Mesothelial cell of epicardium (in vitro differentiated cells): ENCODE results near the gene STRIP2. TPM values are rescaled to one million over a fixed set of nuclear protein-coding genes. Genes with fewer than 3 reads are reported as not detected.
"Not testable (repeated sequence)": the region's sequence is repeated elsewhere in the genome, so short reads cannot be mapped to it uniquely, and the experiment has no call there.

Experiments used
- DNase-seq, 2 experiments: peaks; one replicate each; pipeline ENCODE4 v3.0.0; 2021; ENCODE audit warnings: low spot score in 2 of 2; ENCODE audit not compliant: unreplicated experiment in 2 of 2
- H3K27ac Mint-ChIP-seq: 2 replicates; pipeline ENCODE4 v1.8.0; 2021; ENCODE audit warnings: mixed read lengths
- H3K27me3 Mint-ChIP-seq: 2 replicates; pipeline ENCODE4 v1.8.0; 2021; ENCODE audit warnings: low read depth, mixed read lengths
- H3K36me3 Mint-ChIP-seq: 2 replicates; pipeline ENCODE4 v1.8.0; 2021; ENCODE audit warnings: mixed read lengths
- H3K4me1 Mint-ChIP-seq: 2 replicates; pipeline ENCODE4 v1.8.0; 2021; ENCODE audit warnings: mixed read lengths
- H3K4me3 Mint-ChIP-seq: 2 replicates; pipeline ENCODE4 v1.8.0; 2021; ENCODE audit warnings: mild to moderate bottlenecking, moderate library complexity, mixed read lengths
- H3K9me3 Mint-ChIP-seq: 2 replicates; pipeline ENCODE4 v1.8.0; 2021; ENCODE audit warnings: mixed read lengths
- total RNA-seq: library from RNA; stranded (reverse); gene quantifications from 3 replicates; pipeline ENCODE4 v1.2.1, GENCODE V29; 2021
- TF ChIP-seq, protein P1 (sequence below): fragments of 200-600 bp; sonication (generic); IDR thresholded peaks from one replicate; pipeline ENCODE4 v1.5.0; 2021; ENCODE audit warnings: antibody characterized with exemption; ENCODE audit not compliant: unreplicated experiment

Gene STRIP2
- total RNA-seq, 1 donor from 2014 or later = 1.8 TPM

DNA sequence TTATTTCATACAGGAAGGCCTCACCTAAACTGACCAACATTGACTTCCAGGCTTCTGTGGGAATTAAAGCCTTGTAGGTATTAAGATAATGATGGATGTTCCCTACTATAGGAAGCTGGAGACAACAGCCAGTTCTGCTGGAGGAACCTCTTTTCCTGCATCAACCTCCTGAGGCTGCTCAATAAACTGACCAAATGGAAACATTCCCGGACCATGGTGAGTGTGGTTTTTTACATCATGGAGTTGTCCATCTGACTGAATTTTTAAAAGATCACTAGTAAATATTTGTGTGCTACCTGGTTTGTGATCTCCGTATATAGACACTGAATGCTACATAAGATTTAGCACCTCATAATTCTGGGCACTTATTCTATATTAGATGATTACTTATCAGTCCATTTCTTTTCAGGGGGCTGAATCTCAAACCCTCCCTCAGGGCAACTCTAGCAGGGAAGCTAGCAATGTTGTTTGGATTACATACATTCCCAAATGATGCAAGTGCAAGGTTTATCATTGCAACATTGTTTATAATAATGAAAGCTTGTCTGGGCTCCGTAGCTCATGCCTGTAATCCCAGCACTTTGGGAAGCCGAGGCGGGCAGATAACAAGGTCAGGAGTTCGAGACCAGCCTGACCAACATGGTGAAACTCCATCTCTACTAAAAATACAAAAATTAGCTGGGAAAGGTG is 46.6 kb downstream of the STRIP2 start:
- Mint-ChIP-seq H3K4me3 (no peak overlapping the region), H3K4me1 (no peaks in the 10 kb centered on the region), H3K9me3 (peaks cover 7% of the 10 kb centered on the region), H3K27me3 (no peaks in the 10 kb centered on the region), H3K36me3 (no peaks in the 10 kb centered on the region), H3K27ac (no peak overlapping the region)
- TF ChIP-seq, protein P1, sequence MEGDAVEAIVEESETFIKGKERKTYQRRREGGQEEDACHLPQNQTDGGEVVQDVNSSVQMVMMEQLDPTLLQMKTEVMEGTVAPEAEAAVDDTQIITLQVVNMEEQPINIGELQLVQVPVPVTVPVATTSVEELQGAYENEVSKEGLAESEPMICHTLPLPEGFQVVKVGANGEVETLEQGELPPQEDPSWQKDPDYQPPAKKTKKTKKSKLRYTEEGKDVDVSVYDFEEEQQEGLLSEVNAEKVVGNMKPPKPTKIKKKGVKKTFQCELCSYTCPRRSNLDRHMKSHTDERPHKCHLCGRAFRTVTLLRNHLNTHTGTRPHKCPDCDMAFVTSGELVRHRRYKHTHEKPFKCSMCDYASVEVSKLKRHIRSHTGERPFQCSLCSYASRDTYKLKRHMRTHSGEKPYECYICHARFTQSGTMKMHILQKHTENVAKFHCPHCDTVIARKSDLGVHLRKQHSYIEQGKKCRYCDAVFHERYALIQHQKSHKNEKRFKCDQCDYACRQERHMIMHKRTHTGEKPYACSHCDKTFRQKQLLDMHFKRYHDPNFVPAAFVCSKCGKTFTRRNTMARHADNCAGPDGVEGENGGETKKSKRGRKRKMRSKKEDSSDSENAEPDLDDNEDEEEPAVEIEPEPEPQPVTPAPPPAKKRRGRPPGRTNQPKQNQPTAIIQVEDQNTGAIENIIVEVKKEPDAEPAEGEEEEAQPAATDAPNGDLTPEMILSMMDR = no peak
- no peak for DNase-seq

- H3K27ac Mint-ChIP-seq, H3K27me3 Mint-ChIP-seq, DNase-seq, H3K4me1 Mint-ChIP-seq, H3K4me3 Mint-ChIP-seq, H3K9me3 Mint-ChIP-seq, H3K36me3 Mint-ChIP-seq: not testable (repeated sequence)
Measured at GRCh38 chr7:129481376-129481775, 47.1 kb downstream of the STRIP2 start.

- Mint-ChIP-seq H3K4me1 (no peaks in the 10 kb centered on the region), H3K4me3 (no peak overlapping the region), H3K27ac (no peak overlapping the region), H3K9me3 (peaks cover 2% of the 10 kb centered on the region), H3K27me3 (no peaks in the 10 kb centered on the region), H3K36me3 (no peaks in the 10 kb centered on the region)
- TF ChIP-seq, protein P1 = no peak
- no peak for DNase-seq
Measured at GRCh38 chr7:129482781-129483180, 48.5 kb downstream of the STRIP2 start.

DNA sequence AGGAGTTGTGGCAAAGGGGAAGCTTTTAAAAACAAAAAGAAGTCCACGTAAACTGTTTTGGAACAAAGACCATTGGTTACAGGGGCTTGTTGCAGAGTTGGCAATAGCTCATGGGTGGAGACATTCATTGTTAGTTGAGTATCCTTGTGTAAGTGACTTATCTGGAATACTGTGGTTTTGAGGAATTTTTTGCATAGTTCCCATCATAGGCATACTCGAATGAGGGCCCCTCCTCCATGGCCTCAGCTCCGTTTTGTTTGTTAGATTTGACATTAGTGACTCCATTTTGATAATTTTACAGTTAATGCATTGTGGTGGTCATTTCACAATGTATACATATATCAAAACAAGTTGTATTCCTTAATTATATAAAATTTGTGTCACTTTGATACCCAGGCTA is 55.3 kb downstream of the STRIP2 start:
- TF ChIP-seq, protein P1 = no peak
- Mint-ChIP-seq H3K36me3 (no peaks in the 10 kb centered on the region), H3K9me3 (no peaks in the 10 kb centered on the region), H3K27ac (no peak overlapping the region), H3K4me1 (no peaks in the 10 kb centered on the region), H3K4me3 (no peak overlapping the region), H3K27me3 (no peaks in the 10 kb centered on the region)
- no peak for DNase-seq

GRCh38 chr7:129492391-129492790 is 58.2 kb downstream of the STRIP2 start:
- TF ChIP-seq, protein P1 = no peak

DNA sequence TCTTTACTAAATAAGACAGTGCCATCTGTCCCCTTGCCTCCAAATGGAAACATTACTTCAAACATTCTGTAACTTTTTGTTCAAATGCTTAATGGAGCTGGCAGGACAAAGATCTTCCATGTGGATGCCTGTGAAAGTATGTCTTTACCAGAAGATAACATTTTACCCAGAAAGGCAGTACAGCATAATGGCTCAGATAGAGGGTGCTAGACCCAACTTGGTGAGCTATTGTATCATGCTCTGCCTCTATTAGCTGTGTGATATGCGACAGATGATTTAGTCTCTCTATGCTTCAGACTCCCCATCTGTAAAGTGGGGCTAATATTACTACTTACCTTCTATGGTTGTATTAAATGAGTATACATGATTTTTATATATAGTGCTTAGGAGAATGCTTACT is 59.3 kb downstream of the STRIP2 start:
- no peak overlapping the region for H3K4me3 Mint-ChIP-seq
- H3K36me3 Mint-ChIP-seq = no peaks in the 10 kb centered on the region
- no peaks in the 10 kb centered on the region for H3K9me3 Mint-ChIP-seq
- TF ChIP-seq, protein P1 = no peak
- H3K4me1 Mint-ChIP-seq = peaks cover 4% of the 10 kb centered on the region
- no peak overlapping the region for H3K27ac Mint-ChIP-seq
- DNase-seq = no peak
- H3K27me3 Mint-ChIP-seq = peaks cover 2% of the 10 kb centered on the region

More at GRCh38 chr7:129492391-129492790, 58.2 kb downstream of the STRIP2 start:
- H3K4me1 Mint-ChIP-seq = peaks cover 4% of the 10 kb centered on the region
- DNase-seq = no peak
- no peaks in the 10 kb centered on the region for H3K27me3 Mint-ChIP-seq
- H3K36me3 Mint-ChIP-seq = no peaks in the 10 kb centered on the region
- H3K9me3 Mint-ChIP-seq = no peaks in the 10 kb centered on the region
- no peak overlapping the region for H3K4me3 Mint-ChIP-seq
- H3K27ac Mint-ChIP-seq = no peak overlapping the region
